Middle frontal gyrus (tissue), 1 donor: Measurements from ENCODE around the gene BOLA1.
"Not testable (repeated sequence)": the region's sequence is repeated elsewhere in the genome, so short reads cannot be mapped to it uniquely, and the experiment has no call there.

Source experiments
- DNase-seq: peaks from one replicate; pipeline ENCODE4 v3.0.0-alpha.2; 2015; ENCODE audit warnings: low spot score; ENCODE audit errors: extremely low spot score

The BOLA1 gene, protein sequence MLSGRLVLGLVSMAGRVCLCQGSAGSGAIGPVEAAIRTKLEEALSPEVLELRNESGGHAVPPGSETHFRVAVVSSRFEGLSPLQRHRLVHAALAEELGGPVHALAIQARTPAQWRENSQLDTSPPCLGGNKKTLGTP

DNA sequence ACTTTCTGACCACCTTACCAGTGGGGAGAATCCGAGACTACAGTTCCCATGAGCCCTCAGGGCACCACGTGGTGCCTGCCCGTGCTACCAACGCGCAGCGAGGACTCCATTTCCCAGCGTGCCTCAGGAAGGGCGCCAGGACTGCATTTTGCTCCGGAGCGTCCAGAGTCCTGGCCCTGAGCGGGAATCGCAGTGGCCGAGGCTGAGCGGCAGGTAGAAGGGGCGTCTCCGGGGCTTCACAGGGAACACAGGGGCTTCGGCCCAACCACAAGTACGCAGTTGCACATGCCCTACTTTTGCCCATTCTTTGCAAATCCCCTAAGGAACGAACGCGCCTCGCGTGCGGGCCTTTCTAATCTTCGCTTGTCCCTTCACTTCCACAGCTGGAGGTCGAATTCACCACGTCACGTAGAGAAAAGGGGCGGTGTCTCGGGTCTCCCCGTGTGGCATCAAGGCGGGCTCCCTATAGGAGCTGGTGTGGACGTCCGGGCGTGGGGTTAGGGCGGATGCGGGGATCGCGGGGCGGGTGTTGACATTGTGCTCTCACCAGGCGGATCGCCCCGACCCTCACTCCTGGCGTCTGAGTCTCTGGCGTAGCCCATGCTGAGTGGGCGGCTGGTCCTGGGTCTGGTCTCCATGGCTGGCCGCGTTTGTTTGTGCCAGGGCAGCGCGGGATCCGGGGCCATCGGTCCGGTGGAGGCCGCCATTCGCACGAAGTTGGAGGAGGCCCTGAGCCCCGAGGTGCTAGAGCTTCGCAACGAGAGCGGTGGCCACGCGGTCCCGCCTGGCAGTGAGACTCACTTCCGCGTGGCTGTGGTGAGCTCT lies at the start of gene BOLA1:
BOLA1 (plus strand) TSS at position 109 of the 825 bp plus-strand sequence; CDS start at position 601, 492 bp downstream.
- peak; percentile 92 for DNase-seq

DNA sequence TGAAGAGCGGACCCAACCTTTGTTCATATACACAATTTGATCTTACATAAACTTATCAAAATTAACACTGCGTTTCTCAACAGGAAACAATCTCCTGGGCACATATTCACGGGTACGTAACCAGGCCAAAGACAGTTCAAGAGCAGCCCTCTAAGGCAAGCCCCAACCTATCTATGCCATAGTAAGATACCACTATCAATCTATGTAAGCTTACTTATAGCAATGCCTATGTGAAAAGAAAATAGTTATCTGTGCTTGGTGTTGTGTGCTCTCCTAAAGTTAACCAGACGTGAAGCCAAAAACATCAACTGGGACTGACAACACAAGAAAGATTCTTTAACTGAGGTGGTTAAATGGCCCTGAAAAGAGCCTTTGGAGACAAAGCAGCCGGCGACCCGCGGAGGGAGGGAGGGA lies 49.4 kb upstream of the BOLA1 start:
- no peak for DNase-seq

DNA sequence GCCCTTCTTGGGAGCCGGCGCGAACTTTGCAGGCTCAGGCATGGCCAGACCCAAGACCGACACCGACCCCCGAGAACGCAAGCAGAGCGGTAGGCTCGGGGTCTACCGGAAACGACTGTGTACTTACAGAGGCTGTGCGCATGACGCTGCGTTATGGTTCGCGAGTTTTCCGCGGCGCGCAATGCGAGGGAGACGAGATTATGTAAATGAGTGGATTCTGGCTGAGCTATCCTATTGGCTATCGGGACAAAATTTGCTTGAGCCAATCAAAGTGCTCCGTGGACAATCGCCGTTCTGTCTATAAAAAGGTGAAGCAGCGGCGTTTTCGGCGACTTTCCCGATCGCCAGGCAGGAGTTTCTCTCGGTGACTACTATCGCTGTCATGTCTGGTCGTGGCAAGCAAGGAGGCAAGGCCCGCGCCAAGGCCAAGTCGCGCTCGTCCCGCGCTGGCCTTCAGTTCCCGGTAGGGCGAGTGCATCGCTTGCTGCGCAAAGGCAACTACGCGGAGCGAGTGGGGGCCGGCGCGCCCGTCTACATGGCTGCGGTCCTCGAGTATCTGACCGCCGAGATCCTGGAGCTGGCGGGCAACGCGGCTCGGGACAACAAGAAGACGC lies 48.5 kb upstream of the BOLA1 start:
- not testable (repeated sequence) for DNase-seq

DNA sequence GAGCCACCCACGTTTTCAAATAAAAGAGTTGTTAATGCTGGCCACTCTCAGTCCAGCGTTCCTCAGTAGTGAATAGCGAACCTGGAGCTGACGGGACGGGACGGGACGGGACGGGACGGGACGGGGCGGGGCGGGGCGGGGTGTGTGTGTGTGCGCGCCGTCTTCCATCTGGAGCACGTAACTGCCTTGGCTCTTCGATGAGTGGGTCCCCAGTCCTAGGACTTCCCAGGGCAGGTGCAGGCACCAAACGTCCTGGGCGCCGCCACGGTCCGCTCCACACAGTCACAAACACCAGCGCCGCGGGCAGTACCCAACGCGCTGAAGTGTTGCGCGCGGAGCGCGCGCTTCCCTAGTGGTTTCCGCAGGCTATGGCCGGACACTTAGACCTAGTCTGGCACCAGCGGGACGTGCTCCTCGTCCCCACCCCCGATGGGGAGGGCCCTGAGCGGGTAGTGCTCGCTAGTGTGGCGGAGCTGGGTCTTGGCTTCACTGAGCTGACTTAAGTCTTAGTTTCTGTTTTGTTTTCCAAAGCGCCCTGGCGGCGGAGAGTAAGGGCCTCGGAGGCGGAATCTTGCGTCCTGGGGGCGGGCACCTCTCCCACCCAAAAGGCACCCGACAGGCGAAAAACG lies 47.7 kb upstream of the BOLA1 start:
- not testable (repeated sequence) for DNase-seq

DNA sequence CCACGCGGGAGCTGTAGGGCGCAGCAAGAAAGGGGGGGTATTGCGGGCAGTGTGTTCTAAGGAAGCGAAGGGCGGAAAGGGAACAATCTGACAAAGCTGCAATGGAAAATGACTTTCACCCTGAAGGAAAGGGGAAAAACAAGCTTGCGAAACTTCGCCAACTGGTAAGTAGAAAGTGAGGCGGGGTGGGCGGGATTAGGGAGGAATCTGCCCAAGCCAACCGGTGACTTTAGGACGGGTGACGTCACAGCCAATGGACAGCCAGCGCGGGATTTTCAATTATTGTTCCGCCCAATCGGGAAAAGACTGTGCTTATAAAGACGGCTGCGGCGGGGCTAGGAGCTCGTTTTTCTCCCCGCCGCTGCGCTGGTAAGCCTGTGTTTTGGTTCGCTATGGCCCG lies 47.1 kb upstream of the BOLA1 start:
- not testable (repeated sequence) for DNase-seq

DNA sequence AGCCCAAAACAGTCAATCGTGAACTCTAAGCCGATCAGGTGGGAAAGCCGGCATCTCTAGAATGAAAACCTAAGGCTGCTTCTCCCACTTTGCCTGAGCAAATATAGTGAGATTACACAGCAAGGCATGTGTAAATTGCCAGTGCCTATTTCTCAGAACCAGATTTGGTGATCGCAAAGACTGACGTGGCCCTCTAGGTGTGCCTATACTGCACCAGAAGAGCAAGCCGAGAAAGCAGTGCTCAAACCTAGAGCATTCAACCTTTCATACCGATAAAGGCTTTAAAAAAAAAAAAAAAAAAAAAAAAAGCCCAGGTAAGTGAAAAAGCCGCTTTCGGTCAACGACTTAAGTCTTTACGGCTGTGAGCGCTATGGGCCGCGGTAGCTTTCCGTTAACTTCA lies 39.1 kb upstream of the BOLA1 start:
- DNase-seq: not testable (repeated sequence)

DNA sequence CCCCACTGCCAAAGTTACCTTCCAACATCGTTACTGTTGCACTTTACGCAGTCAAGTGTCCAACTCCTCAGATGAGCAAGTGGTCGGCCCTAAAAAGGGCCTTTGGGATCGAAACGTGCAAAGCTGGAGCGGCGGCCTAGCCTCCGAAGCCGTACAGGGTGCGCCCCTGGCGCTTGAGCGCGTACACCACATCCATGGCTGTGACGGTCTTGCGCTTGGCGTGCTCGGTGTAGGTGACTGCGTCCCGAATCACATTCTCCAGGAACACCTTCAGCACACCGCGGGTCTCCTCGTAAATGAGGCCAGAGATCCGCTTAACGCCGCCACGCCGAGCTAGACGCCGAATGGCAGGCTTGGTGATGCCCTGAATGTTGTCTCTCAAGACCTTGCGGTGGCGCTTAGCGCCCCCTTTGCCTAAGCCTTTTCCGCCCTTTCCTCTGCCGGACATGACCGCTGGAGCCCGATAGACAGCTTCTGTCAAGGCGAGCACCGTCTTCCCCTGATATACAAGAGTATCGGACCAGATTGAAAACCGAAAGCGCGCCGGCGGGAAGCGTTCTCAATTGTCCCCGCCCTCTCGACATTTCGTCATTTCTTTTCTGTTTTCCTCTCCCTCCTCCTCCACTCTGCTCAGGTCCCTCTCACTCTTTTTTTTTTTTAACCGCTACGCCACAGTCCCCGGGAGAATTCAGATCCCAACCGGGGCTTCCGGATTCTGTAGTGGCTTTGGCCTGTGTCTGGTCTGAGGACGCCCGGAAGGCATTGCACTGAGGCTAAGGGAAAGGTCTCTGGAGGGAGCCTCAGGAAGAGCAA lies 38.5 kb upstream of the BOLA1 start:
- not testable (repeated sequence) for DNase-seq

DNA sequence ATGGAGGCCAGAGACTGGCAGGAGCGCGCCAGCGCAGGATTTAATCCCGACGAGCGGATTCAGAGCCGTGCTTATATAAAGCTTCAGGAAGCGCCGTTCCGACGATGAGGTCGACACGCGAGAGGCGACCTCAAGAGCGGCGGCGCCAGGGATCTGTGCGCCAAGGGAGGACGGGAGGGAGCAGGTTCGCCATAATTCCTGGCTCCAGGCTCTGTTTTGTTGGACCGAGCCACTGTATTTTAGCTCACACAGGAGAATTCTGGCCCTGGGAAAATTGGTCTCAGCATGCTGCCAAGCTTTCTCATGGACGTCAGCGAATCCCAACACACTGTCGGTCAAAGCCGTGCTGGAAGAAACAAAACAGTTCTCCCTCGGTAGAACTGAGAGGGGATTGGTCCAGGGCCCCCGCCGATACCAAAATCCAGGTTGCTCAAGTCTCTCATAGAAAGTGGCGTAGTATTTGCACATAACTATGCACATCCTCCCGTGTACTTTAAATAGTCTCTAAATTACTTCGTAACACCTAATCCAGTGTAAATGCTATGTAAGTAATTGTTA lies 37.8 kb upstream of the BOLA1 start:
- DNase-seq: not testable (repeated sequence)

DNA sequence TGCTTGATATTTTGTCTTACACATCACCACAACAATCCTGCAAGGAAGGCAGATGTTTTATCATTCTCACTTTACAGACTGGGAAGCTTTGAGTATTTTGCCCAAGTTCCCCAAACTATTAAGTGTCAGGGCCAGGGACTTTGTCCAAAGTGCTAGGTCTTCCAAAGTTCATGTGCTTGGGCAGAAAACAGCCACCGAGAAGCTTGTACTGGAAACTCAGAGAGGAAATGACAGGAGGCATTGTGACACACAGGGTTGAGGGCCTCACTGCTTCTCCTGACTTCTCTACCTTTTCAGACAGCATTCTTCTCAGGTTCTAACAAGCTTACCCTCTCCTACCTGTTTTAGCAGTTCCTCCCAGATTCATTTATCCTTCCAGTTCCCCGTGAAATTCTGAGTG lies 32.5 kb upstream of the BOLA1 start:
- not testable (repeated sequence) for DNase-seq

DNA sequence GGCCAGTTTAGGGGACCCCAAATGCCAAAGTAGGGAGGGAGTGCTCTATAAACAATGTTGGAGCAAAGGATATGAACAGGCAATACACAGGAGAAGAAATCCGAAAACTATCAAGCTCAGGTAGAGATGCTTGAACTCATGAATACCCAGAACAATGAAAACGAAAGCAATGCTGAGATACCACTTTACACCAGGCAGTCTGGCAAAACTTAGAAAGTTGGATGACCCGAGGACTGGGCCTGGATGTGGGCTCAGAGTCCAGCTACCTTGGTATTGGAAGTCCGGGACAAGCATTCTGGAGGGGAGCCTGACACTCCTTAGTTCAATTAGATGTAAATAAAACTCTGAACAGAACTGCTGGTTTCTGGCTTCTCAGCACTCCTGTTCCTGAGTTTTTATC lies 26.3 kb upstream of the BOLA1 start:
- not testable (repeated sequence) for DNase-seq

DNA sequence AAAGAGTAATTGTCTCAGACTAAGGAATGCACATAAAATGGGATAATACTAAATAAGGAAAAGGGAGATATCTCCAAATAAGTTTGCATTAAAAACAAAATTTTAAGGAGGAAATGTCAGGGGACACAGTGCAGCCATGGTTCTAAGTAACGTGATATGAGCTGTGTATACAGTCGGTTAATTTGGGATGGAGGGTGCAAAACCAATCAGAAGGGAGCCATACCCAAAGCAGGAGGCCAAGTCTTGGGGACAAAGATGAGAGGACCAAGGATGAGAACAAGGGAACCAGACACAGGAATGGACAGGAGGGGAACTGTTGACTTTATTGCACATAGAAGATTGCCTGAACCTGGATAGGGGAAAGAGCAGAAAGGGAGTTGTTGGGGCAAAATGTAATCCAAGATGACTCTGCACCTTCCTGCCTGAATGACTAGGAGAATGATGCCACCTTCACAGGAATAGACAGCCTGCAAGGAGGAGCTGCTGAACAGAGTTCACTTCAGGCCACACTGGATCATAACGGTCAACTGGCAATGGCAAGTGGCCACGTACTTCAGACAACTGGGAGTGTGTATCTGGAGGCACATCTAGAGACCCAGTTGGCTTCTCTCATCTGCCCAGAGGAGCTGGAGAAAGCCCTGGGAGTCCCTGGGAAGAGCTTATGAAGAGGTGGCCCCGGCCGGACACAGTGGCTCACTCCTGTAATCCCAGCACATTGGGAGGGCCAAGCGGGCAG lies 22.0 kb upstream of the BOLA1 start:
- DNase-seq: no peak

DNA sequence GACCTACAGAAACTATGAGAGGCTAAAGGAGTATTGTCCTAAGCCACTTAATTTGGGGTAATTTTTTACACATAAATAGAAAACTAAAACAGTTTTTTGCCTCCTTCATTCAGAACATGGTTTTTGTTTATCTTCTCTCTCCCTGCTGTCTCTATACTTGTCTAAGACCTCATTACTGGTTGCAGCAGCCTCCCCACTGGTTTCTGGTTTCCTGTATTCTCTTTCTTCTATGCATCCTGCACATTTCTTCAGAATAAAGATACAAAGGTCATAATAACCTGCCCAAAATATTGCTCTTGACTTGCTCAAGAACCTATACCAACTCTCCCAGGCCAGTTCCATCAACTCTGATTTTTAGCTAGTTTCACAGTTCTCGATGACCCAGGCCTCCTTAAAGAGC lies 19.8 kb upstream of the BOLA1 start:
- no peak for DNase-seq

DNA sequence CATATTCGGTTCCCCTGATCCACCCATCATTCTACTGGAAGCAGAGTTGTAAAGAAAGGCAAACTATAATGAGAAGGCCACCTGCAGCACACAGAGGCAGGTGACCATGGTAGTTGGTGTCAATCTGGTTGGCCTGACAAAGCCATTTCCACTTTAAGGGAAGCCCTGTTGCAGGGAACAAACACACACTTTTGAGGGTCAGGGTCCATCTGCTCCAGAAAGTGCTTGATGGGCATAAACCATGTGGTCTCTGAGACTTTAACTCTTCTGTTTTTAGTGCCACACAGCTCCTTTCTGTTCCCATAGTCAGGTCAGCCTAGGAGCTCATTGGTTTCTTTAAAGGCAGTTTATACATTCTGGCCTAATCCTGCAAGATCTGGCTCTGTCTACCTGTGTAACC lies 17.5 kb upstream of the BOLA1 start:
- no peak for DNase-seq

DNA sequence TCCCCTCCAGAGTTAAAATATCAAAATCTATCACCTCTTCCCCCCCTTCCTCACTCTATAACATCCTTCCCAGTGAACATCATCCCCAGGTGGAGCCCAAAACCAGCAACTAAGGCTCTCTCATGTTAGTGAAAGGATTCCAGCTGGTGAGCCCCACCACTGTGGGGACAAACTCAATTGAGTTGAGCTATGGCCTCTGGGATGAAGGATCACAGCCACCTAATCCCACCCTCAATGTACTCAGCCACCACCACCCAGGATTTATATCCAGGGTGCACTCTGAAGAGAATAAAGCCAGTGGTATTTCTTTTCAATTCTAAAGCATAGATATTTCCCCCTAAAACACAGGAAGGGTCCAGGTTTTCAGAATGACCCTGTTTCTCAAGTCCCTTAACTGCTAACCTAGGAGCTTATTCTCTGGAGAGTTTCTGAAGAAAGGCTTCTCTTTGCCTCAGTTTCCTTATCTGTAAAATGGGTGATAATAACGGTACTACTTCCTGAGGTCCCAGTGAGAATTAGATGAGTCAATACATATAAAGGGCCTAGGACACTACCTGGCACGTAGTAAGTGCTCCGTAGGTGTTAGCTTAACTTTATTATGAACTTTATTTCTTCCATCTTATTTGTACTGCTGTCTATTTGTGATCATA lies 15.6 kb upstream of the BOLA1 start:
- DNase-seq: no peak

DNA sequence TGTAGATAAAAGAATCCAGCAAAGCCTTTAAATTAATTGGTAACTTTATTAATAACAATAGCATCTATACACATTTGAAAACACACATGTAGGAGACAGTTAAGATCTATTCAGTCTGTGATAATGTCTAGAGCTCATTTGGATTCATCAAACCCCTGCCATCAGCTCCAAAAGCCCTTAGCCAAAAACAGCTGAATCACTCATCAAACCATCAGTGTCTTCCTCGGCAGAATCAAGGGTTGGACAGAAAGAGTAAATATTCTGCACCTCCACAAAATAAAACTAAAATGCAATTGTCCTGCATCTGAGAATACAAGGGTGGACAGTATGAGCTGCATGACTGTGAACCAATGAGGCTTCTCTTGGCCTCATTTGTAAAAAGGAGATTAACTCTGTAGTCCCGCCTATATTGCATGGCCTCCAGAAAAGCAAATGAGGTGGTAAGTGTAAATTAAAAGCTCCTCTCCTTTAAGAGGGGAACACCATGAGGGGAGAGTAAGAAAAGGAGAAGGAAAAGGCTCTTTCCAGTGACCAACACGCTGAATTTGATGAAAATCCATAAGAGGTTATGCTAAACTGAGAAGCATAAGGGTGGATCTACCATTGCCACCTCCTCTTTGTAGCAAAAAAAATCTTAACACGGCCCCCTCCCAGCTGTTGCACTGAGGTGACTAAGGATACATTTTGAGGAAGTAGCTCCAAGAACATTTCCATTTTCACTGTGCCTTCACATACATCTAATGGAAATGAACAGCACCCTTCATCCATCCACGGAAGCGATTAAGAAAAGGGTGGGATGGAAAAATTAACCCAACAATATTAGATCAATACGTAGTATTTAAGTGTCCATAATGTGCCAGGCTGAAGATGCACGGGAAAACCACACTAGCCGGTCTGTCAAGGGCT lies 14.7 kb upstream of the BOLA1 start:
- DNase-seq: peak; percentile 8

DNA sequence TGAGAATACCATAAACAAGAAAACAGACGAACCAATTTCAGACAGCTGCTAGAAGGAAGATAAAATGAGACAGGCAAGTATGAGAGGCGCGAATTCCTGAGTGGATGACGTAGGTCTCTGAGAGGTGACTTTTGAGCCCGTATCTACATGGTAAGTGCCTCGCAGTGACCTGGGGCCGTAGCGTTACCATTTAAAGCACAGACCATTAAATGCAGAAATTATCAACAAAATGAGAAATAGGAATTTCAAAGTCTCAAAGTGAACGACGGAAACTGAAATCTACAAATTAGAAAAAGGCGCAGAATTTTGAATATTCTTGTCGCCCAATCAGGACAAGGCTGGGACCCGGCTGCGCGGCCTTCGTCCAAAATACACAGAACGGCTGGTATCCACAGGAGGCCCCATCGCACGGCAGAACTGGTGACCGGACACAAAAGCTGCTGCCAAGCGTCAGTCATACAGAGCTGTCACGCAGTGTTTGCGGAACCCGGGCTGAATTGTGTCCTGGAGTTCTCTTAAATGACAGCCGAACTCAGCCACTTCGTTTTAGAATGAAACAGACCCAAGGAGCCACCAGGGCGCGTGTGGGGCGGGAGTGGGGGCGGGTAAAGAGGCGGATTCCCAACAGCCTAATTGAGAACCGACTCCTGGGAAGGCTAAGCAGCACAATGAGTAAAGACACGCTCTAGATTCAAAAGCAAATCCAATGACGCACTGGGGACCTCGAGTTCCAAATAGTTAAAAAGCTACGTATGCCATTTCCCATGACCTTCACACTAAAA lies 13.8 kb upstream of the BOLA1 start:
- peak; percentile 52 for DNase-seq

DNA sequence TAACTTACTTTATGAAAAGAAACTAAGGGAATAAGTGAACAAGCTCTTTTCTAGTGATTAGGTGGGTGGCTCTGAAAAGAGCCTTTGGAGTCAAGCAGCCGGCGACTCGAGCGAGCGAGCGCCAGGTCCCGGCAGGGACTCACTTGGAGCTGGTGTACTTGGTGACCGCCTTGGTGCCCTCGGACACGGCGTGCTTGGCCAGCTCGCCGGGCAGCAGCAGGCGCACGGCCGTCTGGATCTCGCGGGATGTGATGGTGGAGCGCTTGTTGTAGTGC lies 13.3 kb upstream of the BOLA1 start:
- DNase-seq: not testable (repeated sequence)
